Peyer's patch (tissue), 4 donors: ENCODE results near the gene JADE3.

ENCODE experiments used
- POLR2A ChIP-seq, 2 donors: fragments of 450-650 bp; IDR thresholded peaks; one replicate each; pipeline ENCODE4 v1.5.1; 2017; ENCODE audit warnings: antibody characterized with exemption in 2 of 2, mild to moderate bottlenecking in 2 of 2, moderate library complexity in 2 of 2
- TF ChIP-seq, protein P1 (sequence below), 6 experiments: fragments of 450-650 bp in 4 of 6; fragments of 200-600 bp in 2 of 6; sonication (generic) in 1 of 6; IDR thresholded peaks; one replicate each; pipeline ENCODE4 v1.5.1; 2017 to 2019; ENCODE audit warnings: antibody characterized with exemption in 6 of 6, mild to moderate bottlenecking in 3 of 6, moderate library complexity in 1 of 6

DNA sequence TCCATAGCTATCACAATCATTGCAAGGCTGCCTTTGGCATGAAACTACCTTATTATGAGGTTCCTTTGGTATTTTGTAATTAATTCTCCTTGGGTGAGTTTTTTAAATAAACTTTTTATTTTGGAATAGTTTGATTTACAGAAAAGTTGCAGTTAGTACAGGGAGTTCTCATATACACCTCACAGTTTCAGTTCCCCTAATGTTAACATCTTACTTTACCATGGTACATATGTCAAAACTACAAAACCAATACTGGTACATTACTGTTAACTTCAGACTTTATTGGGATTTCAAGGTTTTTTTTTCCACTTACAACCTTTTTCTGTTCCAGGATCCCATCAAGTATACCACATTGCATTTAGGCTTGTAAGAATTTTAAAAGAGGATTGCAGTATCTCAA is 114.0 kb downstream of the JADE3 start:
- no peak for TF ChIP-seq POLR2A (IDR thresholded peaks at IDR 0.05)
- TF ChIP-seq, protein P1, sequence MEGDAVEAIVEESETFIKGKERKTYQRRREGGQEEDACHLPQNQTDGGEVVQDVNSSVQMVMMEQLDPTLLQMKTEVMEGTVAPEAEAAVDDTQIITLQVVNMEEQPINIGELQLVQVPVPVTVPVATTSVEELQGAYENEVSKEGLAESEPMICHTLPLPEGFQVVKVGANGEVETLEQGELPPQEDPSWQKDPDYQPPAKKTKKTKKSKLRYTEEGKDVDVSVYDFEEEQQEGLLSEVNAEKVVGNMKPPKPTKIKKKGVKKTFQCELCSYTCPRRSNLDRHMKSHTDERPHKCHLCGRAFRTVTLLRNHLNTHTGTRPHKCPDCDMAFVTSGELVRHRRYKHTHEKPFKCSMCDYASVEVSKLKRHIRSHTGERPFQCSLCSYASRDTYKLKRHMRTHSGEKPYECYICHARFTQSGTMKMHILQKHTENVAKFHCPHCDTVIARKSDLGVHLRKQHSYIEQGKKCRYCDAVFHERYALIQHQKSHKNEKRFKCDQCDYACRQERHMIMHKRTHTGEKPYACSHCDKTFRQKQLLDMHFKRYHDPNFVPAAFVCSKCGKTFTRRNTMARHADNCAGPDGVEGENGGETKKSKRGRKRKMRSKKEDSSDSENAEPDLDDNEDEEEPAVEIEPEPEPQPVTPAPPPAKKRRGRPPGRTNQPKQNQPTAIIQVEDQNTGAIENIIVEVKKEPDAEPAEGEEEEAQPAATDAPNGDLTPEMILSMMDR (IDR thresholded peaks at IDR 0.05), result no peak
